Stimulated activated naive CD4-positive, alpha-beta T cell treated with Interleukin-2 at 50 U/mL for 16 hours (primary cell): ENCODE measurements around the gene ADAMTS4.

Source experiments
- DNase-seq: peaks from one replicate; lab custom pipeline; 2025; lab: John Stamatoyannopoulos, UW

ADAMTS4 gene

GRCh38 chr1:161196521-161197451 lies 2.1 kb downstream of the ADAMTS4 start:
- no peak for DNase-seq

GRCh38 chr1:161196111-161196510 lies 2.7 kb downstream of the ADAMTS4 start:
- no peak for DNase-seq

- no peak for DNase-seq
Observed at GRCh38 chr1:161195171-161195570, 3.7 kb downstream of the ADAMTS4 start.

- no peak for DNase-seq
Observed at GRCh38 chr1:161193561-161194235, 5.2 kb downstream of the ADAMTS4 start.

GRCh38 chr1:161192476-161193465 lies 6.1 kb downstream of the ADAMTS4 start:
- DNase-seq: peak; percentile 55

GRCh38 chr1:161191971-161192370 lies 6.9 kb downstream of the ADAMTS4 start:
- no peak for DNase-seq

- no peak for DNase-seq
Observed at GRCh38 chr1:161190962-161191521, 7.8 kb downstream of the ADAMTS4 start.

- DNase-seq: no peak
Observed at GRCh38 chr1:161189036-161189435, 9.8 kb downstream of the ADAMTS4 start.

GRCh38 chr1:161188381-161188780 lies 10.5 kb downstream of the ADAMTS4 start:
- DNase-seq: no peak

GRCh38 chr1:161187311-161187710 lies 11.5 kb downstream of the ADAMTS4 start:
- DNase-seq: no peak

- DNase-seq: no peak
Observed at GRCh38 chr1:161185732-161186311, 13.0 kb downstream of the ADAMTS4 start.

GRCh38 chr1:161185282-161185682 lies 13.6 kb downstream of the ADAMTS4 start:
- peak; percentile 67 for DNase-seq

- peak; percentile 64 for DNase-seq
Observed at GRCh38 chr1:161182214-161182613, 16.6 kb downstream of the ADAMTS4 start.

- DNase-seq: no peak
Observed at GRCh38 chr1:161180639-161181038, 18.2 kb downstream of the ADAMTS4 start.

GRCh38 chr1:161179698-161180097 lies 19.2 kb downstream of the ADAMTS4 start:
- DNase-seq: no peak

- DNase-seq: no peak
Observed at GRCh38 chr1:161177936-161178244, 21.0 kb downstream of the ADAMTS4 start.

GRCh38 chr1:161177112-161177935 lies 21.5 kb downstream of the ADAMTS4 start, which contains the start of gene B4GALT3:
TSS of gene B4GALT3 (minus strand) at chr1:161177507. CDS start at chr1:161176060, 1,447 bp downstream.
- DNase-seq: peak; percentile 89

- no peak for DNase-seq
Observed at GRCh38 chr1:161176468-161177111, 22.3 kb downstream of the ADAMTS4 start.

- no peak for DNase-seq
Observed at GRCh38 chr1:161175771-161176453, 22.9 kb downstream of the ADAMTS4 start.
